Activated CD8-positive, alpha-beta T cell treated with anti-CD3 and anti-CD28 coated beads, Interleukin-2, amount 10 ng/mL, durations not matched to agents 7 days and 5 days (primary cell): Measurements from ENCODE around the gene HOOK2. TPM values are rescaled to one million over a fixed set of nuclear protein-coding genes. Genes with fewer than 3 reads are reported as not detected.

Source experiments
- ATAC-seq: fragments of 150-1000 bp; cut with Tn5 transposase; one replicate; pipeline ENCODE4 v1.10.0; 2021; ENCODE audit warnings: moderate library complexity
- CTCF ChIA-PET: fragments of 350-600 bp; sonication (Branson Sonifier 250); formaldehyde crosslinking; loops from one replicate; lab custom pipeline; 2021; ENCODE audit warnings: antibody characterized with exemption; lab: Charles Lee
- POLR2A ChIA-PET: fragments of 350-600 bp; sonication (Branson Sonifier 250); formaldehyde crosslinking; loops from one replicate; lab custom pipeline; 2021; ENCODE audit warnings: antibody characterized with exemption; lab: Charles Lee
- DNase-seq: peaks from one replicate; pipeline ENCODE4 v3.0.0-alpha.2; 2020
- H3K27ac Mint-ChIP-seq: one replicate; pipeline ENCODE4 v1.8.0; 2021; ENCODE audit warnings: mild to moderate bottlenecking, mixed read lengths
- H3K27me3 Mint-ChIP-seq: one replicate; pipeline ENCODE4 v1.8.0; 2021; ENCODE audit warnings: low read depth, mixed read lengths
- H3K36me3 Mint-ChIP-seq: one replicate; pipeline ENCODE4 v1.8.0; 2021; ENCODE audit warnings: low read depth, mixed read lengths
- H3K4me1 Mint-ChIP-seq: one replicate; pipeline ENCODE4 v1.8.0; 2021; ENCODE audit warnings: low read depth, mixed read lengths
- H3K4me3 Mint-ChIP-seq: one replicate; pipeline ENCODE4 v1.8.0; 2021; ENCODE audit warnings: mild to moderate bottlenecking, mixed read lengths
- H3K9me3 Mint-ChIP-seq: one replicate; pipeline ENCODE4 v1.8.0; 2022; ENCODE audit warnings: mixed read lengths; ENCODE audit not compliant: insufficient read depth
- total RNA-seq, 2 experiments: library from RNA; stranded (reverse); gene quantifications; one replicate each; pipeline ENCODE4 v1.2.3, GENCODE V29; 2021

Gene HOOK2
- total RNA-seq, 2 experiments from 2014 or later = 14.4 to 16.9 TPM

DNA sequence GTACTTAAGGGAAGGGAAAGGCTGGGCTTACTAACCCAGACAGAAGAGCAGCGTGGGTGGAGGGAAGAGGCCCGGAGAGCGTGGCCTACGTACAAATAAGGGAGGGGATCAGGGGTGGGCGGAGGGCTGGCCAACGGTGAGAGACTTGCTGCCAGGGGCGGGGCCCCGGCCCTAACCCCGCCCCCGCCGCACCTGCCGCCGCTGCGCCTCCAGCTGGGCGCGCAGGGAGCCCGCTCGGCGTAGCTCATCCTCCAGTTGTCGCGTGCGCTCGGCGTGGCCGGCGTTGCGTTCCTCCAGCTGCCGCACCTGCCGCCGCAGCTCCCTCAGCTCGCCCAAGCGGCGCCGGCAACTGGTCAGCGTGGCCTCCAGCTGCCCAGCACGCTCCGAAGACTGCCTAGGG lies 5.7 kb downstream of the HOOK2 start:
- DNase-seq = peak; percentile 65
- H3K36me3 Mint-ChIP-seq = no peaks in the 10 kb centered on the region
- H3K9me3 Mint-ChIP-seq = no peaks in the 10 kb centered on the region
- CTCF ChIA-PET = interaction anchor here (0.7 to 14.4 kb wide), 4 partner anchors 9 to 36 kb away, joined by 3 to 383 read pairs (median 12); partner anchors contain the start of gene JUNB
- H3K27me3 Mint-ChIP-seq = no peaks in the 10 kb centered on the region
- peak; percentile 70 for ATAC-seq
- POLR2A ChIA-PET = interaction anchor here (15.2 kb wide), 1 partner anchor 25 kb away, joined by 380 read pairs; the partner anchor contains the start of gene JUNB
- no peak overlapping the region for H3K27ac Mint-ChIP-seq
- H3K4me1 Mint-ChIP-seq = peaks cover 24% of the 10 kb centered on the region
- no peak overlapping the region for H3K4me3 Mint-ChIP-seq

DNA sequence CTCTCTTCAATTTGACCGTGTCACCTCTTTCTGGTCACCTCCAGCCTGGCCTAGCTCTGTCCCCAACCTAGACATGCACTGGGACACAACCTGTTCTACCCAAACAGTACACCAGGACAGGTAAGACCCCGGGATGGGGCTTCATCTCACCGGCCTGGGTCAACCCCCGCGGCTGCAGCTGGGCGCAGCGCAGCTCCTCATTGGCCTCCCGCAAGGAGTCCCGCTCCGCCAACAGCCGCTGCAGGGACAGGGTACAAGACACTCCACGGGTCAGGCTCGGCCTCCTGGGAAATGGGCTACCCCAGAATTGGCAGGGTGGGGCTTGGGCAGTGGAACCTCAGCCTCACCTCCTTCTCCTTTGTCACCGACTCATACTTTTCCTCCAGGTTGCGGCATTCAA lies 7.7 kb downstream of the HOOK2 start:
- H3K36me3 Mint-ChIP-seq = peaks cover 2% of the 10 kb centered on the region
- no peak for DNase-seq
- ChIA-PET CTCF (interaction anchor here (0.8 to 15.9 kb wide), 5 partner anchors 10 to 84 kb away, joined by 4 to 383 read pairs (median 65); partner anchors contain the start of genes GET3, JUNB and TRIR), POLR2A (interaction anchor here (1.1 to 1.3 kb wide), 2 partner anchors 28 to 30 kb away, joined by 3 read pairs; partner anchors contain the start of gene GET3)
- H3K27ac Mint-ChIP-seq = no peak overlapping the region
- no peak overlapping the region for H3K4me3 Mint-ChIP-seq
- ATAC-seq = no peak
- H3K4me1 Mint-ChIP-seq = peaks cover 18% of the 10 kb centered on the region
- H3K9me3 Mint-ChIP-seq = no peaks in the 10 kb centered on the region
- no peaks in the 10 kb centered on the region for H3K27me3 Mint-ChIP-seq

DNA sequence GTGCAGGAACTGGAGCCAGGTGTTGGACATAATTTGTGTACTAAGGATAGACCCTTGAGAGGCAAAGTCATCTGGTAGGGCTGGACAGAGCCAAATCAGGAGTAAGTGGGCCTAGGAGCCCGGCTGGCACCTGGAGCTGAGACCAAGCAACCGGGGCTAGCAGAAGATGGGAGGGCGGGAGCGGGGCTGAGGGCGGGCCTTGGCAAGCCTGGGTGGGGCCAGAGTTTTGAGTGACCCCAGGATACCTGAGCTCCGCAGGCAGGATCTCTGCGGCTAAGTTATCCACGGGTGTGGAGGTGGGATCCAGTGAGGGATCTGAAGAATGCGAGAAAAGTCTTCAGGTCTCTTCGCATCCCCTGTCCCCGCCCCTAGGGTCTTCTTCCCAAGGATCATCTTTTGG lies 8.2 kb downstream of the HOOK2 start:
- POLR2A ChIA-PET = interaction anchor here (1.1 to 1.3 kb wide), 2 partner anchors 29 to 30 kb away, joined by 3 read pairs; partner anchors contain the start of gene GET3
- Mint-ChIP-seq H3K4me1 (peaks cover 15% of the 10 kb centered on the region), H3K4me3 (no peak overlapping the region), H3K36me3 (peaks cover 2% of the 10 kb centered on the region), H3K9me3 (no peaks in the 10 kb centered on the region), H3K27me3 (no peaks in the 10 kb centered on the region), H3K27ac (no peak overlapping the region)
- no peak for DNase-seq
- no peak for ATAC-seq
- CTCF ChIA-PET = interaction anchor here (0.8 to 15.9 kb wide), 6 partner anchors 10 to 84 kb away, joined by 4 to 383 read pairs (median 38); partner anchors contain the start of genes GET3, JUNB and TRIR

DNA sequence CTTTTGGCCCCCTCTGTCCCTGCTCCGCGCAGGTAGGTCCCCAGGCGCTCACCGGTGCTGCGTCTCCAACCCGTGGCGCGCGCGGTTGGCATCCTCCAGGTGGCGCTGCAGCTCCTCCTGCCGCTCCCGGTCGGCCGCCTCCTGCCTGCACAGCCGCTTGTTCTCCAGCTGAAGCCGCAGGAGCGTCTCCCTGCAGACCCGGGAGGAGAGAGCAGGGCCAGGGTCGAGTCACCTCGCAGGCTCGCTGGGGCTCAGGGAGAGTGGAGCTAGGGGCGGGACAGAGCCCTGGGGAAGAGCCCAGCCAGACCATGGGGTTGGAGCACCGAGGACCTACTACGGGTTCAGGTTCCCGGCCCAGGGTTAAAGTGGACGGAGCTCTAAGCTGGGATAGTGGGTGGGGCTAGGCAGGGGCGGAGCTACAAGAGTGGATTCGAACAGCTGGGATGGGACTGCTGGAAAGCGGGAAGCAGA lies 9.3 kb downstream of the HOOK2 start:
- no peak overlapping the region for H3K4me3 Mint-ChIP-seq
- ChIA-PET POLR2A (interaction anchor here (1.1 kb wide), 1 partner anchor 32 kb away, joined by 3 read pairs; no protein-coding TSS in a partner anchor), CTCF (interaction anchor here (0.7 to 15.9 kb wide), 13 partner anchors 8 to 81 kb away, joined by 3 to 383 read pairs (median 7); partner anchors contain the start of genes GET3, JUNB, THSD8 and TRIR)
- H3K9me3 Mint-ChIP-seq = no peaks in the 10 kb centered on the region
- no peak overlapping the region for H3K27ac Mint-ChIP-seq
- peaks cover 12% of the 10 kb centered on the region for H3K4me1 Mint-ChIP-seq
- DNase-seq (peak; percentile 78), ATAC-seq (peak; percentile 83)
- H3K27me3 Mint-ChIP-seq = no peaks in the 10 kb centered on the region
- H3K36me3 Mint-ChIP-seq = peaks cover 2% of the 10 kb centered on the region

DNA sequence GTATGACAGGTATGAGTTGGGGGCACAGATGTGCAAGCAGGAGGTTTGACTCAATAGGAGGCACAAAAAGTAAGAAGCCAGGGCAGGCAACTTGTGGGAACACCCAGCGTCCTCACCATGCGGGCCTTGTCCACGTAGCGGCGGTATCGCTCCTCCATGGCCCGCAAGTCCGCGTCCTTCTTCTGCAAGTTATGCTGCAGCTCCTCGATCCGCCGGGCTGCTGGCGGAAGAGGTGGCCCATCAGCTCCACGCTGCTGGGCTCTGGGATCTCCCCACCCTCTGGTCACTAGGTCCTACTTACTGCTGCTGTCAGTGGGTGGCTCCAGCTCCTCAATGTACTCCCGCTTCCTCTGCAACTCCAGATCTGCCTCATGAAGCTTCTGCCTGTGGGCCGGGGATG lies 10.7 kb downstream of the HOOK2 start:
- Mint-ChIP-seq H3K36me3 (peaks cover 2% of the 10 kb centered on the region), H3K9me3 (no peaks in the 10 kb centered on the region), H3K27me3 (no peaks in the 10 kb centered on the region), H3K4me1 (peaks cover 9% of the 10 kb centered on the region), H3K27ac (no peak overlapping the region), H3K4me3 (no peak overlapping the region)
- DNase-seq = no peak
- ATAC-seq = no peak
- POLR2A ChIA-PET = interaction anchor here (0.7 to 1.6 kb wide), 4 partner anchors 27 to 117 kb away, joined by 3 to 5 read pairs (median 4); partner anchors contain the start of gene JUNB
- CTCF ChIA-PET = interaction anchor here (1.4 to 15.9 kb wide), 4 partner anchors 8 to 83 kb away, joined by 6 to 383 read pairs (median 134); partner anchors contain the start of genes GET3, JUNB and TRIR

DNA sequence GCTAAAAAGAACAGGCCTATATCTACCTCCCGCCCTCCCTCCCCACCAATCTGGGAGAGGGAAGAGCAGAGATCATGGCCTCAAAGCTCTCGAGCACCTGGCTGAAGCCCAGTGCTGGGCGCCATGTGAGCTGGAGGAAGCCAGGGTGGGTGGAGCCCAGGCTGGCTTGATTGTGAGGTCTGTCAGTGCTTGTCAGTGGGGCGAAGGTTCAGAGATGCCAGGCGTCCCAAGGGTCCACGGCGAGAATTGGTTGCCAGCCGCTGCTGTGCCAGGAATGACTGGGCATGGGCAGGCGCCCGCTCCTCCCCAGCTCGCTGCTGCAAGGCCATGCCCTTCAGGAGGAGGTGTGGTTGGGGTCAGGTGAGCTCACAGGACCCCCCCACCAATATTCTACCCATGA lies 12.3 kb downstream of the HOOK2 start:
- Mint-ChIP-seq H3K9me3 (no peaks in the 10 kb centered on the region), H3K27me3 (peaks cover 2% of the 10 kb centered on the region), H3K4me3 (no peak overlapping the region), H3K4me1 (peaks cover 7% of the 10 kb centered on the region), H3K36me3 (peaks cover 2% of the 10 kb centered on the region), H3K27ac (no peak overlapping the region)
- CTCF ChIA-PET = interaction anchor here (2.0 to 15.9 kb wide), 4 partner anchors 15 to 84 kb away, joined by 7 to 383 read pairs (median 134); partner anchors contain the start of genes GET3, JUNB and TRIR
- no peak for DNase-seq
- POLR2A ChIA-PET = interaction anchor here (0.8 to 1.1 kb wide), 2 partner anchors 29 to 33 kb away, joined by 3 read pairs; partner anchors contain the start of gene JUNB
- ATAC-seq = no peak

DNA sequence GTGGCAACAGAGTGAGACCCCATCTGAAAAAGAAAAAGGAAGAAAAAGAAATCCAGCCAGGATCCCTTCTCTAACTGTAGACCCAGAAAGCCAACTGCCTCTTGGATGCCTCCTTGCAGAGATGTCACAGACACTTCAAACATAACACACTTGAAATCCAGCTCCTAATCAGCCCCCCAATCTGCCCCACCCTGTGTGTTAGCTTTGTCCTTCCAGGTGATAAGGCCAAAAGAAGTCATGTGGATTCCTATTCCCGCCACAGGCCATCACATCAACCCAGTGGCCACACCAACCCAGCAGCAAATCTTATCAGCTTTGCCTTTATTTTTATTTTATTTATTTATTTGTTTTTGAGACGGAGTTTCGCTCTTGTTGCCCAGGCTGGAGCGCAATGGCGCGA lies 15.7 kb downstream of the HOOK2 start:
- peaks cover 5% of the 10 kb centered on the region for H3K27me3 Mint-ChIP-seq
- H3K9me3 Mint-ChIP-seq = no peaks in the 10 kb centered on the region
- POLR2A ChIA-PET = interaction anchor here (0.6 to 1.3 kb wide), 3 partner anchors 26 to 36 kb away, joined by 4 to 7 read pairs (median 4); no protein-coding TSS in a partner anchor

DNA sequence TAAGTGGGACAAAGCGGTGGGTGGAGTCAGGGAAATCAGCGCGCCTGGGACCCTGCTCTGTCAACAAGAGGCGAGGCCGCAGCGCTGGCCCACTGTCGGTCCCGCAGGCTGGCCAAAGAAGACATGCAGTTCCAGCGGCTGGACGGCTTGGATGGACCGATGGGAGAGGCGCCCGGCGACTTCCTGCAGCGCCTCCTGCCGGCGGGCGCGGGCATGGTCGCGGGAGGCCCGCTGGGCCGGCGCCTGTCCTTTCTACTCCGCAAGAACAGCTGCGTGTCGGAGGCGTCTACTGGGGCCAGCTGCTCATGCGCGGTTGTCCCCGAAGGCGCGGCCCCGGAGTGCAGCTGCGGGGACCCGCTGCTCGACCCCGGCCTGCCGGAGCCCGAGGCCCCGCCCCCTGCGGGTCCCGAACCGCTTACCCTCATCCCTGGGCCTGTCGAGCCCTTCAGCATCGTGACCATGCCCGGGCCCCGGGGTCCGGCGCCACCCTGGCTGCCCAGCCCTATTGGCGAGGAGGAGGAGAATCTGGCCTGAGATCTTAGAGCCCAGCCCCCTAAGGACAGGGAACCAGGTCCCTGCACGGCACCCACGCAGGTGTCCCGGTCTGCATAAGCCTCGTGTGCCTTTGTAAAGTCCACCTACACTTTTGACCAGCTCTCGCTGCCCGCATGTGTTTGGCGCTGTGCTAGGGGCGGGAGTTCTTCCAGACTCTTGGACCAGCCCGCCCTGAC lies 17.6 kb downstream of the HOOK2 start:
- no peak overlapping the region for H3K27ac Mint-ChIP-seq
- H3K36me3 Mint-ChIP-seq = no peaks in the 10 kb centered on the region
- ChIA-PET POLR2A (interaction anchor here (0.6 to 1.3 kb wide), 3 partner anchors 24 to 79 kb away, joined by 3 to 8 read pairs (median 7); partner anchors contain the start of gene TRIR), CTCF (interaction anchor here (0.6 to 15.9 kb wide), 32 partner anchors 8 to 262 kb away, joined by 3 to 383 read pairs (median 5); partner anchors contain the start of genes GCDH, GET3, JUNB and PRDX2)
- peak overlapping the region; percentile 31 for H3K4me3 Mint-ChIP-seq
- peak; percentile 83 for ATAC-seq
- DNase-seq = peak; percentile 72
- H3K4me1 Mint-ChIP-seq = peaks cover 11% of the 10 kb centered on the region
- no peaks in the 10 kb centered on the region for H3K9me3 Mint-ChIP-seq
- peaks cover 5% of the 10 kb centered on the region for H3K27me3 Mint-ChIP-seq

More for the DNA sequence above, 15.7 kb downstream of the HOOK2 start:
- DNase-seq = no peak
- Mint-ChIP-seq H3K4me1 (peaks cover 11% of the 10 kb centered on the region), H3K36me3 (peaks cover 2% of the 10 kb centered on the region), H3K4me3 (no peak overlapping the region), H3K27ac (no peak overlapping the region)
- ATAC-seq = no peak
- CTCF ChIA-PET = interaction anchor here (0.7 to 15.9 kb wide), 23 partner anchors 8 to 206 kb away, joined by 3 to 383 read pairs (median 5); partner anchors contain the start of genes BEST2, GET3, JUNB and PRDX2

DNA sequence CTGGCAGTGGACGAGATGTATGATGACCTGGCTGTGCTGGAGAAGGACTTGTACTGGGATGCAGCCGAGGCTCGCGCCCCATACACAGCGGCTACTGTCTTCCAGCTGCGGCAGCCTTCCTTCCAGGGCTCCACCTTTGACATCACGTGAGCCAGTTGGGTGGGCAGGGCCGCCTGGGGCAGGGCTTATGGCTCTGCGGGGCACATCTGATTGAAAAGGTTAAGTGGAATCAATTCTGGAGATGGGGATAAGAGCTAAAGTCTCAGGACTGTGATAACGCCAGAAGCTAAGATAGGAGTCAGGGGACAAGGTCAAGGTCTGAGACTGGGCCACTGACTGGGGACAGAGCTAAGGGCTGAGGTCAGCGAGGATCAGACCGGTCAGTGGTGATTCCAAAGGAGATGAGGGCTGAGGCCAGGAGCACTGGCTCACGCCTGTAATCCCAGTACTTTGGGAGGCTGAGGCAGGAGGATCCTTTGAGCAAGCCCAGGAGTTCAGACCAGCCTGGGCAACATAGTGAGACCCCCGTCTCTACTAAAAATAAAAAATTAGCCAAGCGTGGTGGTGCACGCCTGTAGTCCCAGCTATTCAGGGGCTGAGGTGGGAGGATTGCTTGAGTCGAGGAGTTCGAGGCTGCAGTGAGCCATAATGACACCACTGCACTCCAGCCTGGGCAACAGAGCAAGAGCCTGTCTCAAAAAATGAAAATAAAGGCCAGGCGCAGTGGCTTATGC lies 19.0 kb downstream of the HOOK2 start:
- POLR2A ChIA-PET = interaction anchor here (0.9 to 2.4 kb wide), 2 partner anchors 22 to 396 kb away, joined by 3 to 7 read pairs; partner anchors contain the start of gene TRIR
- H3K4me3 Mint-ChIP-seq = no peak overlapping the region
- H3K4me1 Mint-ChIP-seq = peaks cover 11% of the 10 kb centered on the region

DNA sequence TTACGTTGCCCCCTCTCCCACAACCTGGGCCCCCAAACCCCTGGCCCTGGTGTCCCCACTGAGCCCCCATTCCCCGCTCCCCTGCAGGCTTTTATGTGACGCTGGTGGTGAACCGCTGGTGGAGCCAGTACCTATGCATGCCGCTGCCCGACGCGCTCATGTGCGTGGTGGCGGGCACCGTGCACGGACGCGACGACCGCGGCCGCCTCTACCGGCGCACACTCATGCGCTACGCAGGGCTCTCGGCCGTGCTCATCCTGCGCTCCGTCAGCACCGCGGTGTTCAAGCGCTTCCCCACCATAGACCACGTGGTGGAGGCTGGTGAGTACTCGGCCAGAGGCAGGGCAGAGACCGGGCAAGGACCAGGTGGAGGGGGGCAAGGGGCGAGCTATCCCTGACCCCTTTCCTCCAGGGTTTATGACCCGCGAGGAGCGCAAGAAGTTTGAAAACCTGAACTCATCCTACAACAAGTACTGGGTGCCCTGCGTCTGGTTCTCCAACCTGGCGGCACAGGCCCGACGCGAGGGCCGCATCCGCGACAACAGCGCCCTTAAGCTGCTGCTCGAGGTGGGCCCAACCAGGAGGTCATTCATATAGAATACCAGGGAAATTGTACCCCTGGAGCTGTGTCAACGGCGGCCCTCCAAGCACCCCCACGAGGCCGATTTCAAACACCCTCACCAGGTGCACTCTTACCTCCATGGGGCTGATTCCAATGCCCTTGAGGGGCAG lies 20.7 kb downstream of the HOOK2 start:
- Mint-ChIP-seq H3K9me3 (no peaks in the 10 kb centered on the region), H3K27me3 (peaks cover 17% of the 10 kb centered on the region), H3K27ac (no peak overlapping the region), H3K4me1 (peaks cover 6% of the 10 kb centered on the region), H3K4me3 (no peak overlapping the region), H3K36me3 (no peaks in the 10 kb centered on the region)
- no peak for ATAC-seq
- ChIA-PET CTCF (interaction anchor here (1.3 to 15.9 kb wide), 5 partner anchors 11 to 42 kb away, joined by 3 to 204 read pairs (median 7); partner anchors contain the start of genes GET3 and TRIR), POLR2A (interaction anchor here (0.6 to 2.4 kb wide), 2 partner anchors 21 to 44 kb away, joined by 3 to 7 read pairs; partner anchors contain the start of gene TRIR)
- no peak for DNase-seq

More for the DNA sequence above, 19.0 kb downstream of the HOOK2 start:
- CTCF ChIA-PET = interaction anchor here (0.6 to 15.9 kb wide), 7 partner anchors 10 to 158 kb away, joined by 3 to 383 read pairs (median 23); partner anchors contain the start of genes GET3, JUNB, TNPO2 and TRIR
- no peaks in the 10 kb centered on the region for H3K36me3 Mint-ChIP-seq
- DNase-seq (no peak), ATAC-seq (no peak)
- peaks cover 11% of the 10 kb centered on the region for H3K27me3 Mint-ChIP-seq
- no peaks in the 10 kb centered on the region for H3K9me3 Mint-ChIP-seq
- H3K27ac Mint-ChIP-seq = no peak overlapping the region
